ENCODE data around the gene PHRF1.

Gene PHRF1

GRCh38 chr11:598005-598680 is 21.9 kb downstream of the PHRF1 start:
- DNase-seq, result no peak

- DNase-seq, result no peak
Measured at GRCh38 chr11:601573-602245, 25.4 kb downstream of the PHRF1 start.

DNA sequence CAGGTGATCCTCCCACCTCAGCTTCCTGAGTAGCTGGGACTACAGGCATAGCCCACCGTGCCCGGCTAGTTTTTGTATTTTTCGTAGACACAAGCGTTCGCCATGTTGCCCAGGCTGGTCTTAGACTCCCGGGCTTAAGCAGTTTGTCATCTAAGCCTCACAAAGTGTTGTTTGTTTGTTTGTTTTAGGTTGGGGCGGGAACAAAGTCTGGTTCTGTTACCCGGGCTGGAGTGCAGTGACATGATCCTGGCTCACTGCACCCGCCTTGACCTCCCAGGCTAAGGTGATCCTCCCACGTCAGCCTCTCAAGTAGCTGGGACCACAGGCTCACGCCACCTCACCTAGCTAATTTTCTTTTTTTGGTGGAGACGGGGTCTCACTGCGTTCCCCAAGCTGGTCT is 26.9 kb downstream of the PHRF1 start:
- no peak for DNase-seq

DNA sequence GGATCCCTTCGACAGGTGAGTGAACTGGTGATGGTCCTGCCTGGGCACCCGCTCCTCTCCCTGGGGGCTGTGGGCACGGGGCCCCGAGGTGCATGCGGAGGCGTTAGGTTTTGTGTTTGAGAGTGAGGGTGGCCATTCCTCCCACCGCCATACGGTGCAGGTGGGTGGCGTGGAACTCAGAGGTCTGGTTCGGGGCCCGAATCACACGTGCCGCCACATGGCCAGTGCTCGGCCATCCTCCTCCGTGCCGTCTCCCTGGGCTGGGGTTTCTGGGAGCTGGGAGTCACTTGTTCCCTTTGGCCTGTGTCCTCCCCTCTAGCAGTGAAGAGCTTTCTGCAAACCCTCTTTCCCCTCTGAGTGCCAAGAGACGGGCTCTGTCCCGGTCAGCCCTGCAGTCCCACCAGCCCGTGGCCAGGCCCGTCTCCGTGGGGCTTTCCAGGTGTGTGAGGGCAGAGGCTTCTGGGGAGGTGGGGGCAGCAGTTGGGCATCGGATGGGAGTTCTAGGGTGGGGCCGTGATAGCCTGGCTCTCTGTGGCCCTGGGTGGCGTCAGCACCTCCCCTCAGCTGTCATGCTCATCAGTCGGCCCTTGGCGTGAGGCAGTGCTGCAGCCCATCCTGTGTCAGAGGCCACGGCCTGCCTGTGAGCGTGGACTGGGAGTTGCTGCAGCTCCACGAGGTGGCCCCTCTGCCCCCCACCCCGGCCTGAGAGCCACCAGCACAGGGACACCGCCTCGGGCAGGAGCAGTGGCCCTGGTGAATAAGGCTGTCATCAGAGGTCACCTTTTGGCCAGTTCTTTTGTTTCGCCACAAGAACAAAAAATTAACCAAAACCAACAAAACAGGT is 29.2 kb downstream of the PHRF1 start:
- no peak for DNase-seq

DNA sequence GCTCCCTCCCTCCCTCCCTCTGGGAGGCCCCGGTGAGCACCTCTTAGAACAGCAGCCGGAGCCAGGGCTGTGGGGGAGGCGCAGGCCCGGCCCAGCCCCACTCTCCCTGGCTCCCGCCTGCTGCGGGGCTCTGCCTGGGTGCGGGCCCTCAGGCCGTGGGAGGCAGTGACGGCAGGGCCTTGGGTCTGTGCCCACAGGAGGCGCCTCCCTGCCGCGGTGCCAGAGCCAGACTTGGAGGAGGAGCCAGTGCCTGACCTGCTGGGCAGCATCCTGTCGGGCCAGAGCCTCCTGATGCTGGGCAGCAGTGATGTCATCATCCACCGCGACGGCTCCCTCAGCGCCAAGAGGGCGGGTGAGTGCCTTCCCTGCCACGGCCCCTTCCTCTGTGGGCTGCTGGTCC is 30.0 kb downstream of the PHRF1 start:
- no peak for DNase-seq

DNA sequence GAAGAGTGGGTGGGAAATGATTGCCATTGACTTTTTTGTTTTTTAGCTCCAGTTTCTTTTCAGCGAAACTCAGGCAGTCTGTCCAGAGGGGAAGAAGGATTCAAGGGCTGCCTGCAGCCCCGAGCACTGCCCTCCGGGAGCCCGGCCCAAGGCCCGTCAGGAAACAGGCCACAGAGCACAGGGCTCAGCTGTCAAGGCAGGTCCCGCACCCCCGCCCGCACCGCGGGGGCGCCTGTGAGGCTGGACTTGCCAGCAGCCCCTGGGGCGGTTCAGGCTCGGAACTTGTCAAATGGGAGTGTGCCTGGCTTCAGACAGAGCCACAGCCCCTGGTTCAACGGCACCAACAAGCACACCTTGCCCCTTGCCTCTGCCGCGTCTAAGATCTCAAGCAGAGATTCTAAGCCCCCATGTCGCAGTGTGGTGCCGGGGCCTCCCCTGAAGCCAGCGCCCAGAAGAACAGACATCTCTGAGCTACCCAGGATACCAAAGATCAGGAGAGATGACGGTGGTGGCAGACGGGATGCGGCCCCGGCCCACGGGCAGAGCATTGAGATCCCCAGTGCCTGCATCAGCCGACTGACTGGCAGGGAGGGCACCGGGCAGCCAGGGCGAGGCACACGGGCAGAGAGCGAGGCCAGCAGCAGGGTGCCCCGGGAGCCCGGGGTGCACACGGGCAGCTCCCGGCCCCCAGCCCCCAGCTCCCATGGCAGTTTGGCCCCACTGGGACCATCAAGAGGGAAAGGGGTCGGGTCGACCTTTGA is 30.9 kb downstream of the PHRF1 start:
- no peak for DNase-seq

DNA sequence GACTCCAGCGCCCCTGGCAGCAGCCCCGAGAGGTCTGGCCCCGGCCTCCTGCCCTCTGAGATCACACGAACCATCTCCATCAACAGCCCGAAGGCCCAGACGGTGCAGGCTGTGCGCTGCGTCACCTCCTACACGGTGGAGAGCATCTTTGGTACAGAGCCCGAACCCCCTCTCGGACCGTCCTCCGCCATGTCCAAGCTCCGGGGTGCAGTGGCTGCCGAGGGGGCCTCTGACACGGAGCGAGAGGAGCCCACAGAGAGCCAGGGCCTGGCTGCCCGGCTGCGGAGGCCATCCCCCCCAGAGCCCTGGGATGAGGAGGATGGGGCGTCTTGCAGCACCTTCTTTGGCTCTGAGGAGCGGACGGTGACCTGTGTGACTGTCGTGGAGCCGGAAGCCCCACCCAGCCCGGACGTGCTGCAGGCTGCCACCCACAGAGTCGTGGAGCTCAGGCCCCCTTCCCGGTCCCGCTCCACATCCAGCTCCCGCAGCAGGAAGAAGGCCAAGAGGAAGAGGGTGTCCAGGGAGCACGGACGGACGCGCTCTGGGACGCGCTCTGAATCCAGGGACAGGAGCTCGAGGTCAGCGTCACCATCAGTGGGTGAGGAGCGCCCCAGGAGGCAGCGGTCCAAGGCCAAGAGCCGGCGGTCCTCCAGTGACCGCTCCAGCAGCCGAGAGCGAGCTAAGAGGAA is 31.8 kb downstream of the PHRF1 start:
- DNase-seq, result no peak

DNA sequence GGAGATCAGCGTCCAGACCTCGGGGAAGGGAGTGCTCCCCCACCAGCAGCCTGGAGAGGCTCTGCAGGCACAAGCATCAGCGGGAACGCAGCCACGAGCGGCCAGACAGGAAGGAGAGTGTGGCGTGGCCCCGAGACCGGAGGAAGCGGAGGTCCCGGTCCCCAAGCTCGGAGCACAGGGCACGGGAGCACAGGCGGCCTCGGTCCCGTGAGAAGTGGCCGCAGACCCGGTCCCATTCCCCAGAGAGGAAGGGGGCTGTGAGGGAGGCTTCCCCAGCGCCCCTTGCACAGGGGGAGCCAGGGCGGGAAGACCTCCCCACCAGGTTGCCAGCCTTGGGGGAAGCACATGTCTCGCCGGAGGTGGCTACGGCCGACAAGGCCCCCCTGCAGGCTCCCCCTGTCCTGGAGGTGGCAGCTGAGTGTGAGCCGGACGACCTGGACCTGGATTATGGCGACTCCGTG is 32.6 kb downstream of the PHRF1 start:
- no peak for DNase-seq

GRCh38 chr11:609341-609811 is 33.1 kb downstream of the PHRF1 start:
- no peak for DNase-seq

GRCh38 chr11:610146-610801 is 34.0 kb downstream of the PHRF1 start:
- DNase-seq, result no peak

GRCh38 chr11:611001-611996 is 35.0 kb downstream of the PHRF1 start:
- DNase-seq, result no peak

- DNase-seq, result no peak
Measured at GRCh38 chr11:612201-612960, 36.1 kb downstream of the PHRF1 start.

DNA sequence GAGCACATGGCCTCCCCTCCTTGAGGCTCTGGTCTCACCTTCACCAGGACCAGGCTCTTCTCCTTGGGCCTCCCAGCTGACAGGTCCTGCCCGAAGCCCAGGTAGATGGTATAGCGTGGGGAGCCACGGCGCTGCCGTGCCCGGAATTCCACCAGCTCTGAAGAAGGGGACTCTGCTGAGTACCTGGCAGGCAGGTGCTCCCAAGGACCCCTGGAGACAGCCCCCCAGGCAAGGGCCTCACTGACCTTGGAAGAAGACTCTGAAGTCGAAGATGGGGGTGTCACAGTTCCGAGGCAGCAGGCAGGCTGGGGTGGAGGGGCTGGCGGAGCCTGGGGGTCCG is 36.7 kb downstream of the PHRF1 start:
- no peak for DNase-seq

GRCh38 chr11:613369-613968 is 37.2 kb downstream of the PHRF1 start:
- DNase-seq, result no peak

GRCh38 chr11:614021-614622 is 37.9 kb downstream of the PHRF1 start:
- DNase-seq, result no peak

DNA sequence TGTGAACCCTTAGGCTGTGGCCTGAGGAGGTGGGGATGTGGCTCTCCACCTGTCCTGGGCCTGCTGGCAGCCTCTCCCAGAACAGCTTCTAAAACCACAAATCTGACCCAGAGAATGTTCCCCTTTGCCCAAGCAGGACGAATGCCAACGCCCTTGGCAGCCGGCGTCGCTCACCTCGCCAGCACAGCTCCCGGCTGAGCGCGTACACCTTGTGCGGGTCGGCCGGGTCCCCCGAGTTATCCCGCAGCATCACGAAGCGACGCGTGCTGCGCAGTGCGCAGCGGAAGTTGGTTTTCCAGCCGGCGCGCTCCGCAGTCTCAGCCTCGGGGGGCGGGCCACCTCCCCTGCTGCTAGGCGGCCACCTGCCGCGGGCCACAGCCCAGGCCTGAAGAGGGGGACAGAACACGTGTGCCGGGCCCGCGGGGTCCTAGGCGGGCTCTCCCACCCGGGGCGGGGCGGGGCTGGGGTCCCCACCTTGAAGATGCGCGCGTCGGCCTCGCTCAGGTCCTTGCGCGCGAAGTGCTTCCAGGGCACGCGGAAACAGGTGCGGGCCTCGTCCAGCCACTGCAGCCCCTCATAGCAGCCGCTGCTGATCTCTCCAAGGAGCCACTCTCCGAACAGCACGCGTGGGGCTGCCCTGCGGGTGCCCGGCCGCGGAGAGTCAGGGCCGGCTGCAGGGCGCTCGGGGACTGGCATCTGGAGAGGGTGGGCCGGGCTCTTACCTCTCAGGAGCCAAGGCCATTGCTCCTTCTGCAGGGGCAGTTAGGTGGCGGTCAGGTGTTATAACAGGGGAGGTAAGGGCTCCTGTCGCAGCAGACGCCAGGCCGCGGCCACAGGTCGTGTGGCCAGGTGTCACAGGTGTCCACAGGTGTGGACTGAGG is 38.6 kb downstream of the PHRF1 start:
- DNase-seq, result no peak

GRCh38 chr11:615504-616319 is 39.4 kb downstream of the PHRF1 start, which contains the start of gene IRF7:
TSS of gene IRF7 (minus strand) at chr11:615950. CDS start at chr11:615364, 586 bp downstream.
- no peak for DNase-seq

All from NCI-H1694 (cell line).